NOMO-1 treated with DMSO at 0.1 percent for 48 hours (cell line): ENCODE data around the gene CNIH1.
"Not testable (repeated sequence)": the region's sequence is repeated elsewhere in the genome, so short reads cannot be mapped to it uniquely, and the experiment has no call there.

Source experiments
- DNase-seq: peaks from one replicate; lab custom pipeline; 2025; ENCODE audit not compliant: unreplicated experiment; lab: John Stamatoyannopoulos, UW

Gene CNIH1

DNA sequence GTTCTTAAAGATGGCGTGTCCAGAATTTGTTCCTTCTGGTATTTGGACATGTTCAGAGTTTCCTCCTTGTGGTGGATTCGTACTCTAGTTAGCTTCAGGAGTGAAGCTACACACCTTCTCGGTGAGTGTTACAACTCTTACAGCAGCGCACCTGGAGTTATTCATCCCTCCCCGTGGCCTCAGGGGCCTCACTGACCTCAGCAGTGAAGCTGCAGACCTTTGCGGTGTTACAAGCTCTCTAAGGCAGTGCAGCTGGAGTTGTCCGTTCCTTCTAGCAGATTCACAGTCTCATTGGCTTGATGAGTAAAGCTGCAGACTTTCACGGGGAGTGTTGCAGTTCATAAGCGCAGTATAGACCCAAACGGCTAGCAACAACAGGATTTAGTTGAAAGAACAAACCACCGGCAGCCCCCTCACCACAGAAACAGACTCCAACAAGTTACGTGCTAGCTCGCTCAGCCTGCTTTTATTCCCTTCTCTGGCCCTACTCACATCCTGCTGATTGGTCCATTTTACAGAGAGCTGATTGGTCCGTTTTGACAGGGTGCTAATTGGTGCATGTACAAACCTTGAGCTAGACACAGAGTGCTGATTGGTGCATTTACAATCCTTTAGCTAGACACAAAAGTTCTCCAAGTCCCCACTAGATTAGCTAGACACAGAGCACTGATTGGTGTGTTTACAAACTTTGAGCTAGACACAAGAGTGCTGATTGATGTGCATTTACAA is 48.9 kb downstream of the CNIH1 start:
- no peak for DNase-seq

DNA sequence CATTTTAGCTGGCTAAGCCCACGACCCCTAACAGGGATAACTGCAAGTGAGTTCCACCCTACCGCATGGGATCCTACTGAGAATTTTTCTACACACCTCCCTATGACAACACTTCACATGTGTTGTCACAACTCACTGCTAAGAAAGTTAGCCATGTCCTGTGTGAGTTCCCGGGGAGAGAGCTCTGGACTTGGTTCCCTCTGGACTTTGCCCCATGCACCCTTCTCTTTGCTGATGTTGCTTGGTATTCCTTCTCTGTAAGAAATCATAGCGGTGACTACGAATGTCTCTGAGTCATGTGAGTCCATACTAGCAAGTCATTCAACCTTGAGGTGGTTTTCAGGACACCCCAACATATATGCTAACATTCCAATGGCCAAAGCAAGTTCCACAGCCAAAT is 53.8 kb downstream of the CNIH1 start:
- no peak for DNase-seq

DNA sequence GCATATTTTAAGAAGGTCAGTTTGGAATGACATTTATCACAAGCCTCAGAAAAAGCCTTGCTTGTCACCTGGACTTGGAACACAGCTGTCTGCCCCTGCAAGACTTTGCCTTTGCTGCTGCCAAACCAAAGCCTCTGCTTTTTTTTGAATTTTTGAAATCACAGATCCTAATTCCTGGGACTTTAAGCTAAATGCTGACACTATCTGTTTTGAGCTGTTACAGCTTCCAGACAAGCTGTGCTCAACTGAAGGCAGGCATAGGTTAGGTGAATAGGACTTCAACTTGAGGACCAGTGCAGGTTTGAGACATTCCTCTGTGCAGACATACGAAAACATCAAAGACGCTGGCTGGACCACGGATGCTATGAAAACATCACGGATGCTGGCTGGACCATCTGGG is 55.6 kb downstream of the CNIH1 start:
- no peak for DNase-seq

DNA sequence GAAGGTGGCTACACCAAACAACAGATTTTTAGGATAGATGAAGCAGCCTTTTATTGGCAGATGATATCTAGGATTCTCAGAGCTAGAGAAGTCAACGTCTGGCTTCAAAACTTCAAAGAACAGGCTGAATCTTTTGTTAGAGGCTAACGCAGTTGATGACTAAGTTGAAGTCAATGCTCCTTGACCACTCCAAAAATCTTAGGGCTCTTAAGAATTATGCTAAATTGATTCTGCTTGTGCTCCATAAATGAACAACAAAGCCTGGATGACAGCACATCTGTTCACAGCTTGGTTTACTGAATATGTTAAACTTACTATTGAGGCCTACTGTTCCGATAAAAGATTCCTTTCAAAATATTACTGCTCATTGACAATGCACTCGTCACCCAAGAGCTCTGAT is 57.3 kb downstream of the CNIH1 start:
- no peak for DNase-seq

DNA sequence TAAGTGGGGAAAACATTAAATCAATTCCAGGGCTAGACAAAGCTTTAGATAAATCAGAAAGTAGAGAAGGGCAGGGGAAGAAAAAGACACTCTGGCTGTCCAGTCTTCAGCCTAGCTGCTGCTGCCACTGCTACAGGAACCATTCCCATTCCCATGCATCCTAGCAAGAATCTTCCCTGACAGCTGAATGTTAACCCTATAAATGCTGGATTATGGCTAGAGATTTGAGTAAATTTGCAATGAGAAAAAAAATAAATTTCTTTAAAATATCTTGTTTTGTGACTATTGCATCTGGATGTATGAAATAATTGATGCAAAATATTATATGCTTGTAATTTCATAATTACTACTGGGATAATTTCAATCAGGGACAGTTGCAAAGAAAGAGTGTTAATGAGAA is 59.4 kb downstream of the CNIH1 start:
- DNase-seq = no peak

DNA sequence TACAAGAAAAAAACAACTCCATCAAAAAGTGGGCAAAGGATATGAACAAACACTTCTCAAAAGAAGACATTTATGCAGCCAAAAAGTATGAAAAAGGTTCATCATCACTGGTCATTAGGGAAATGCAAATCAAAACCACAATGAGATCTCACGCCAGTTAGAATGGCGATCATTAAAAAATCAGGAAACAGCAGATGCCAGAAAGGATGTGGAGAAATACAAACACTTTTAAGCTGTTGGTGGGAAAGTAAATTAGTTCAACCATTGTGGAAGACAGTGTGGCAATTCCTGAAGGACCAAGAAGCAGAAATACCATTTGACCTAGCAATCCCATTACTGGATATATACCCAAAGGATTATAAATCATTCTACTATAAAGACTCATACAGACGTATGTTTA is 60.6 kb downstream of the CNIH1 start:
- peak; percentile 19 for DNase-seq

DNA sequence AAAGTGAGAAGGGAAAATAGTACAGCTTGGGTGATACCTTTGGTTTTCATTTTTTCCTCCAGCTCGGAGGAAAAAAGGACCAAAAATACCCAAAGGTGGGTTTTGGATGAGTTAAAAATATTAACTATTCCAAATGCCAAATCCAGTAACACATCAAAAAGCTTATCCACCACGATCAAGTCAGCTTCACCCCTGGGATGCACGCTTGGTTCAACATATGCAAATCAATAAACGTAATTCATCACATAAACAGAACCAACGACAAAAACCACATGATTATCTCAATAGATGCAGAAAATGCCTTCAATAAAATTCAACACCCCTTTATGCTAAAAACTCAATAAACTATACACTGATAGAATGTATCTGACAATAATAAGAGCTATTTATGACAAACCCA is 62.3 kb downstream of the CNIH1 start:
- DNase-seq = not testable (repeated sequence)

DNA sequence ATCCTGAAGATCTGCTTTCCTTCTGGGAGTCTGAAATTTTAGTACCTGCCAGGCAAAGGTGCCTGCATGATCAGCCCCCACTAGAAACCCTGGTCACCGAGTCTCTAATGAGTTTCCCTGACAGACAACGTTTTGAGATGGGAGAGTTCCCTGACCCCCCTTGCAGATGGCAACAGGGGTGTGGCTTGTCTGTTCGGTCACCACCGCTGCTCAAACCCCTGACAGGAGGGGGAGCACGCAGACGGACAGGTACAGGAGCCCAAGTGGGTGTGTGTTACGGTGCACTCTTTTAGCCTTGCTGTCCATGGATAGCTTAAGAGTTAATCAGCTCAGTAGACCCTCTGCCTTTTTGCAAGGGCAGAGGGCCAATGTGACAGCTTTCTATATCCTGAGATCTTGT is 63.7 kb downstream of the CNIH1 start:
- DNase-seq = no peak

DNA sequence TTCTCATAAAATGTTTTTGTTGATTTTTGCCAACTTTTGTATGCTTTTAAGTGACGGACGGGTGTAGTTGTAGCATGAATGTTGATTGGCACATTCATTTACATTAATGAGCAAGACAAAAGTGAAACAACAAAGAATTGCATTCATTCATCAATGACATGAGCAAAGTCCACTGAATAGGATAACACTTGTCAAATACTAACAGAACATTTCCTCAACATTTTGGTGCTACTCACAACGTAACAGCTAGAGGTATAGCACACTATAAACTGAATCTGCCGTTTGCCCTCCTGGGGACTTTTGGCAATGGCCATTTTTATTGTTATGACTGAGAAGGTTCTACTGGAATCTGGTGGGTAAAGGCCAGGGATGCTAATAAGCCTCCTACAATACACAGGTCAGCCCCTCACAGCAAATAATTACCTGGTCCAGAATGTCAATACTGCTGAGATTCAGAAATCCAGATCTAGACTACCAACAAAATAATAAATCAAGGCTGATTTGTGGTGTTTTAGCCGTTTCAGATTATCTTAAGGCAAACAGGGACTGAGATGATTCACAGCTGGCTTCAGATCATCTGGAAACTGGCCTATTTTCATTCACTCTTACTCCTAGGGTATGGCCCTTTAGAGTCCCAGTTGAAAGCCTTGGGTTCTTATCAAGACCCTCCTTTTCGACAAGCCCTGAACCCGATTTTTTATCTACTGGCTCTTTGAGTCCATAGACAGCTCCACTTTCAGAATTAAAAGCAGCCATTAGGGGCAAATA is 66.9 kb downstream of the CNIH1 start:
- no peak for DNase-seq
